ENCODE measurements around the gene PPFIA1.

DNA sequence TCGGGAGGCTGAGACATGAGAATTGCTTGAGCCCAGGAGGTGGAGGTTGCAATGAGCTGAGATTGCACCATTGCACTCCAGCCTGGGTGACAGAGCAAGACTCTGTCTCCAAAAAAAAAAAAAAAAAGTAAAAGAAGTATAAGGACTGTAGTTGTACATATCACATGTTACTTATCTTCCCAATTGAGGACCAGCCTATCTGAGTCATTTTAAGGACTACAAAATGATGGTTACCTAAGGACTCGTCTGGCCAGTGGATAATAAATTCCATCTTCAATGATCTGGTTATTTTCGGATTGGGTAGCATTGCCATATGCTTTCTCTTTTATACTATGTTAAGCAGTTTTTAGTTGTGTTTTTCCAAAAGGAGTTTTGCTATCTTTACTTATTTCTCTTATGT, 55.3 kb downstream of the PPFIA1 start:
- TF ChIP-seq, protein P1, sequence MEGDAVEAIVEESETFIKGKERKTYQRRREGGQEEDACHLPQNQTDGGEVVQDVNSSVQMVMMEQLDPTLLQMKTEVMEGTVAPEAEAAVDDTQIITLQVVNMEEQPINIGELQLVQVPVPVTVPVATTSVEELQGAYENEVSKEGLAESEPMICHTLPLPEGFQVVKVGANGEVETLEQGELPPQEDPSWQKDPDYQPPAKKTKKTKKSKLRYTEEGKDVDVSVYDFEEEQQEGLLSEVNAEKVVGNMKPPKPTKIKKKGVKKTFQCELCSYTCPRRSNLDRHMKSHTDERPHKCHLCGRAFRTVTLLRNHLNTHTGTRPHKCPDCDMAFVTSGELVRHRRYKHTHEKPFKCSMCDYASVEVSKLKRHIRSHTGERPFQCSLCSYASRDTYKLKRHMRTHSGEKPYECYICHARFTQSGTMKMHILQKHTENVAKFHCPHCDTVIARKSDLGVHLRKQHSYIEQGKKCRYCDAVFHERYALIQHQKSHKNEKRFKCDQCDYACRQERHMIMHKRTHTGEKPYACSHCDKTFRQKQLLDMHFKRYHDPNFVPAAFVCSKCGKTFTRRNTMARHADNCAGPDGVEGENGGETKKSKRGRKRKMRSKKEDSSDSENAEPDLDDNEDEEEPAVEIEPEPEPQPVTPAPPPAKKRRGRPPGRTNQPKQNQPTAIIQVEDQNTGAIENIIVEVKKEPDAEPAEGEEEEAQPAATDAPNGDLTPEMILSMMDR (IDR thresholded peaks at IDR 0.05; ENCODE audit: low read length): no peak
- no peak for TF ChIP-seq EZH2 (optimal IDR thresholded peaks at IDR 0.05; ENCODE audit: low read depth, low read length)
- no peak for TF ChIP-seq EZH2phosphoT487 (IDR thresholded peaks at IDR 0.05; ENCODE audit: low read length)

All from MM.1S (cell line).